DND-41 (cell line): ENCODE measurements around the gene EDAR.

Source experiments
- EZH2 ChIP-seq: IDR thresholded peaks from 3 replicates; pipeline ENCODE4 v1.6.1; 2012; ENCODE audit warnings: borderline replicate concordance, low read depth, mild to moderate bottlenecking, moderate library complexity, low read length, inconsistent platforms; ENCODE audit not compliant: severe bottlenecking
- TF ChIP-seq, protein P1 (sequence below): IDR thresholded peaks from 2 replicates; pipeline ENCODE4 v1.5.1; 2012; ENCODE audit warnings: borderline replicate concordance, low read length, moderate library complexity, mild to moderate bottlenecking; ENCODE audit not compliant: poor library complexity, severe bottlenecking; ENCODE audit errors: extremely low read depth

DNA sequence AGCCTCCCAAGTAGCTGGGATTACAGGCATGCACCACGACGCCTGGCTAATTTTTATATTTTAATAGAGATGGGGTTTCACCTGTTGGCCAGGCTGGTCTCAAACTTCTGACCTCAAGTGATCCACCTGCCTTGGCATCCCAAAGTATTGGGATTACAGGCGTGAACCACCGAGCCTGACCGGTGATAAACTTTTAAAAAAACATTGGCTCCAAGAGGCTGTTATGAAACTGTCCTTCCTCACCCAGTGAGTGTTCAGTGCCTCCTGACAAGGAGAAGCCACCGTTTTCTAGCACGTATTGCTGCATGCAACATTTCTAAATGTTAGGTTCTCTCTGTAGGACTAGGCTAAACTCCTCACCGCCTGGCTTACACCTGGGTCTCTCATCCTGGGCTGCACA is 63.3 kb downstream of the EDAR start:
- TF ChIP-seq, protein P1, sequence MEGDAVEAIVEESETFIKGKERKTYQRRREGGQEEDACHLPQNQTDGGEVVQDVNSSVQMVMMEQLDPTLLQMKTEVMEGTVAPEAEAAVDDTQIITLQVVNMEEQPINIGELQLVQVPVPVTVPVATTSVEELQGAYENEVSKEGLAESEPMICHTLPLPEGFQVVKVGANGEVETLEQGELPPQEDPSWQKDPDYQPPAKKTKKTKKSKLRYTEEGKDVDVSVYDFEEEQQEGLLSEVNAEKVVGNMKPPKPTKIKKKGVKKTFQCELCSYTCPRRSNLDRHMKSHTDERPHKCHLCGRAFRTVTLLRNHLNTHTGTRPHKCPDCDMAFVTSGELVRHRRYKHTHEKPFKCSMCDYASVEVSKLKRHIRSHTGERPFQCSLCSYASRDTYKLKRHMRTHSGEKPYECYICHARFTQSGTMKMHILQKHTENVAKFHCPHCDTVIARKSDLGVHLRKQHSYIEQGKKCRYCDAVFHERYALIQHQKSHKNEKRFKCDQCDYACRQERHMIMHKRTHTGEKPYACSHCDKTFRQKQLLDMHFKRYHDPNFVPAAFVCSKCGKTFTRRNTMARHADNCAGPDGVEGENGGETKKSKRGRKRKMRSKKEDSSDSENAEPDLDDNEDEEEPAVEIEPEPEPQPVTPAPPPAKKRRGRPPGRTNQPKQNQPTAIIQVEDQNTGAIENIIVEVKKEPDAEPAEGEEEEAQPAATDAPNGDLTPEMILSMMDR: no peak
- TF ChIP-seq EZH2: no peak
